Spleen (tissue), 11 donors: ENCODE measurements around the gene FAM20A. TPM values are rescaled to one million over a fixed set of nuclear protein-coding genes. Genes with fewer than 3 reads are reported as not detected.
A peak's percentile ranks its signal among the peaks of the same experiment; 100 is the strongest.

Source experiments
- DNase-seq: peaks from one replicate; pipeline ENCODE4 v3.0.0-alpha.2; 2020
- H3K27ac ChIP-seq, 8 donors: fragments of 200-600 bp; sonication (generic) in 7 of 8; 1 replicate in 4 of 8; 2 replicates in 4 of 8; pipeline versions ENCODE4 v1.5.0 to v1.8.0; 2016 to 2021; ENCODE audit warnings: inconsistent platforms in 4 of 8, mild to moderate bottlenecking in 4 of 8, moderate library complexity in 1 of 8
- H3K27me3 ChIP-seq, 7 donors: fragments of 200-600 bp; sonication (generic) in 6 of 7; replicated peaks in 1 of 7; 1 replicate in 4 of 7; 2 replicates in 3 of 7; pipeline versions ENCODE4 v1.5.0 to v1.8.0; 2016 to 2021; ENCODE audit warnings: inconsistent platforms in 3 of 7, mild to moderate bottlenecking in 1 of 7
- H3K36me3 ChIP-seq, 6 donors: fragments of 200-600 bp; sonication (generic) in 5 of 6; 1 replicate in 4 of 6; 2 replicates in 2 of 6; pipeline versions ENCODE4 v1.5.0 to v1.8.0; 2016 to 2021; ENCODE audit warnings: inconsistent platforms in 2 of 6
- H3K4me1 ChIP-seq, 6 donors: fragments of 200-600 bp; sonication (generic) in 5 of 6; 1 replicate in 3 of 6; 2 replicates in 3 of 6; pipeline versions ENCODE4 v1.5.0 to v1.8.0; 2016 to 2021; ENCODE audit warnings: inconsistent platforms in 3 of 6
- H3K4me3 ChIP-seq, 8 donors: fragments of 200-600 bp; sonication (generic) in 7 of 8; 1 replicate in 4 of 8; 2 replicates in 4 of 8; pipeline versions ENCODE4 v1.5.0 to v1.8.0; 2016 to 2021; ENCODE audit warnings: inconsistent platforms in 4 of 8, mild to moderate bottlenecking in 4 of 8, moderate library complexity in 2 of 8
- H3K9me3 ChIP-seq, 8 donors: fragments of 200-600 bp; sonication (generic) in 7 of 8; 1 replicate in 4 of 8; 2 replicates in 4 of 8; pipeline versions ENCODE4 v1.5.0 to v1.8.0; 2016 to 2021; ENCODE audit warnings: inconsistent platforms in 4 of 8
- CTCF ChIP-seq, 11 experiments: fragments of 200-600 bp in 7 of 11; fragments of 450-650 bp in 4 of 11; sonication (generic) in 4 of 11; IDR thresholded peaks in 8 of 11; conservative IDR thresholded peaks in 3 of 11; 1 replicate in 7 of 11; 2 replicates in 4 of 11; pipeline versions ENCODE4 v1.4.0 to v1.8.0; 2016 to 2021; ENCODE audit warnings: antibody characterized with exemption in 11 of 11, inconsistent platforms in 4 of 11, mild to moderate bottlenecking in 1 of 11
- POLR2A ChIP-seq, 3 donors: fragments of 450-650 bp; IDR thresholded peaks; one replicate each; pipeline ENCODE4 v1.5.1; 2017; ENCODE audit warnings: antibody characterized with exemption in 3 of 3, mild to moderate bottlenecking in 1 of 3
- POLR2AphosphoS5 ChIP-seq, 3 donors: sonication (generic); formaldehyde crosslinking; IDR thresholded peaks; one replicate each; pipeline ENCODE4 v1.5.1; 2017; ENCODE audit warnings: antibody characterized with exemption in 3 of 3
- WGBS, 5 donors: extraction: QIAGEN DNeasy Blood & Tissue Kit in 3 of 5; methylation state at CpG; one replicate each; pipeline versions ENCODE4 v1.1.5 to v1.1.7; 2013 to 2018; 5-methylcytosine and 5-hydroxymethylcytosine counted together
- intact Hi-C: fragments of 100-400 bp; cut with DNase I; formaldehyde crosslinking; loops from one replicate; pipeline ENCODE4 v1.15.0; 2023; ENCODE audit warnings: low total_unique reads
- polyA plus RNA-seq, 3 donors: library from polyadenylated mRNA; stranded (reverse); fragments of 200-250 nt; gene quantifications; one replicate each; pipeline ENCODE4 v1.2.1, GENCODE V29; 2013
- total RNA-seq, 7 donors: library from RNA; depleted of rRNA in 3 of 7; stranded (reverse); fragments of >200 nt in 3 of 7; fragmentation: NEBNext Ultra II Directional in 4 of 7; extraction: Animal tissue kit (Norgen Biotek cat#: 25700) in 4 of 7; gene quantifications; one replicate each; pipeline versions ENCODE4 v1.1.0 to v1.2.1, GENCODE V29; 2016 to 2021
- donor health status: healthy with polysubstance abuse.
- donor health status: DM: no; HTN: no; CAD: no; lungs with moderate emphysema.
- donor health status: DM: no; HTN: no; CAD: no.
- donor health status: Bipolar disorder and iron deficiency.
- donor health status: healthy.
- donor health status: DM: no; HTN: no; CAD: no.
- donor health status: DM: yes; HTN: yes; CAD: no.

The FAM20A gene
- total and polyA plus RNA-seq, 10 donors, result 5.0 to 58.0 (median 26.1) TPM

- peak overlapping the region in 3 of 8 donors; percentile 11 to 54 (median 48) for H3K27ac ChIP-seq
- no peak overlapping the region for H3K4me3 ChIP-seq
- DNase-seq, result no peak
- intact Hi-C loops, result no loop called here
- TF ChIP-seq POLR2AphosphoS5 (IDR thresholded peaks at IDR 0.05) (peak in 1 of 3 donors; percentile 47), POLR2A (IDR thresholded peaks at IDR 0.05) (no peak), CTCF (IDR thresholded peaks at IDR 0.05 in 8 of 11, conservative IDR thresholded peaks at IDR 0.05 in 3 of 11) (no peak)
- no peaks in the 10 kb centered on the region for H3K36me3 ChIP-seq
- no peaks in the 10 kb centered on the region for H3K27me3 ChIP-seq
- 72 to 79% (median 77%) methylated on average over 6 of the region's 6 CpGs for WGBS, 5 donors
- H3K4me1 ChIP-seq, result peaks cover 0 to 13% (median 0%) of the 10 kb centered on the region in 6 donors
- H3K9me3 ChIP-seq, result no peaks in the 10 kb centered on the region
Measured at GRCh38 chr17:68572138-68572842, 28.9 kb downstream of the FAM20A start.

GRCh38 chr17:68570526-68570925 is 30.6 kb downstream of the FAM20A start:
- TF ChIP-seq POLR2A (IDR thresholded peaks at IDR 0.05), result no peak
- TF ChIP-seq POLR2AphosphoS5 (IDR thresholded peaks at IDR 0.05), result no peak
- TF ChIP-seq CTCF (IDR thresholded peaks at IDR 0.05 in 8 of 11, conservative IDR thresholded peaks at IDR 0.05 in 3 of 11), result no peak
- WGBS, 5 donors, result 62 to 78% (median 77%) methylated on average over 1 of the region's 1 CpG
- Histone ChIP-seq H3K4me3 (no peak overlapping the region), H3K36me3 (no peaks in the 10 kb centered on the region), H3K9me3 (no peaks in the 10 kb centered on the region), H3K27me3 (no peaks in the 10 kb centered on the region), H3K4me1 (peaks cover 0 to 22% (median 0%) of the 10 kb centered on the region in 6 donors), H3K27ac (no peak overlapping the region)
- no peak for DNase-seq
- intact Hi-C loops, result no loop called here

GRCh38 chr17:68569346-68569745 is 31.8 kb downstream of the FAM20A start:
- Histone ChIP-seq H3K36me3 (no peaks in the 10 kb centered on the region), H3K4me1 (peaks cover 0 to 23% (median 0%) of the 10 kb centered on the region in 6 donors), H3K27ac (no peak overlapping the region), H3K27me3 (no peaks in the 10 kb centered on the region), H3K4me3 (no peak overlapping the region), H3K9me3 (no peaks in the 10 kb centered on the region)
- intact Hi-C loops, result no loop called here
- no peak for TF ChIP-seq POLR2AphosphoS5 (IDR thresholded peaks at IDR 0.05)
- DNase-seq, result no peak

GRCh38 chr17:68568581-68568980 is 32.6 kb downstream of the FAM20A start:
- H3K27ac ChIP-seq, result no peak overlapping the region
- no peak for TF ChIP-seq POLR2A (IDR thresholded peaks at IDR 0.05)
- no peak for TF ChIP-seq POLR2AphosphoS5 (IDR thresholded peaks at IDR 0.05)
- TF ChIP-seq CTCF (IDR thresholded peaks at IDR 0.05 in 8 of 11, conservative IDR thresholded peaks at IDR 0.05 in 3 of 11), result no peak
- H3K27me3 ChIP-seq, result no peaks in the 10 kb centered on the region
- 85 to 91% (median 88%) methylated on average over 2 of the region's 2 CpGs for WGBS, 5 donors
- intact Hi-C loops, result no loop called here
- no peaks in the 10 kb centered on the region for H3K36me3 ChIP-seq
- H3K4me1 ChIP-seq, result peaks cover 0 to 23% (median 0%) of the 10 kb centered on the region in 6 donors
- no peak for DNase-seq
- H3K9me3 ChIP-seq, result no peaks in the 10 kb centered on the region
- no peak overlapping the region for H3K4me3 ChIP-seq
